HepG2 (cell line): ENCODE results near the gene GRB2. TPM values are rescaled to one million over a fixed set of nuclear protein-coding genes. Genes with fewer than 3 reads are reported as not detected.
A peak's percentile ranks its signal among the peaks of the same experiment; 100 is the strongest.

Experiments
- CEBPZ ChIP-seq: IDR thresholded peaks from 2 replicates; pipeline ENCODE4 v1.6.1; 2012; ENCODE audit warnings: low read length, improper control_type of control experiment
- CHCHD3 ChIP-seq: sonication (generic); formaldehyde crosslinking; IDR thresholded peaks from 2 replicates; pipeline ENCODE4 v1.8.0; 2022; ENCODE audit warnings: mild to moderate bottlenecking, missing genetic modification reagents, moderate library complexity
- JUN ChIP-seq: sonication (generic); formaldehyde crosslinking; IDR thresholded peaks from 2 replicates; pipeline ENCODE4 v1.4.0; 2020; ENCODE audit warnings: mild to moderate bottlenecking, missing genetic modification reagents
- PHF21A ChIP-seq: sonication (generic); formaldehyde crosslinking; IDR thresholded peaks from 2 replicates; pipeline ENCODE4 v1.5.0; 2020; ENCODE audit warnings: mild to moderate bottlenecking, missing genetic modification reagents
- RCOR2 ChIP-seq: IDR thresholded peaks from 2 replicates; pipeline ENCODE4 v1.6.1; 2016; ENCODE audit warnings: missing biosample characterization, missing genetic modification reagents
- RFX3 ChIP-seq: IDR thresholded peaks from 2 replicates; pipeline ENCODE4 v1.6.1; 2016; ENCODE audit warnings: missing biosample characterization, missing genetic modification reagents
- SALL2 ChIP-seq: sonication (generic); formaldehyde crosslinking; IDR thresholded peaks from 2 replicates; pipeline ENCODE4 v1.8.1; 2023; ENCODE audit warnings: mild to moderate bottlenecking, missing genetic modification reagents, inconsistent platforms
- SIN3B ChIP-seq: fragments of 150-350 bp; IDR thresholded peaks from 2 replicates; pipeline ENCODE4 v1.6.1; 2014; ENCODE audit warnings: low read length
- THAP8 ChIP-seq: sonication (generic); formaldehyde crosslinking; IDR thresholded peaks from 2 replicates; pipeline ENCODE4 v1.5.1; 2020; ENCODE audit warnings: missing genetic modification reagents, mild to moderate bottlenecking, borderline replicate concordance
- TRAFD1 ChIP-seq: sonication (generic); formaldehyde crosslinking; IDR thresholded peaks from 2 replicates; pipeline ENCODE4 v1.5.1; 2020; ENCODE audit warnings: missing genetic modification reagents, mild to moderate bottlenecking, borderline replicate concordance
- XBP1 ChIP-seq: sonication (generic); formaldehyde crosslinking; IDR thresholded peaks from 2 replicates; pipeline ENCODE4 v1.5.0; 2020; ENCODE audit warnings: missing genetic modification reagents
- ZNF225 ChIP-seq: sonication (generic); formaldehyde crosslinking; IDR thresholded peaks from 2 replicates; pipeline ENCODE4 v1.4.0; 2020; ENCODE audit warnings: mild to moderate bottlenecking, missing genetic modification reagents
- ZNF34 ChIP-seq: sonication (generic); formaldehyde crosslinking; IDR thresholded peaks from 2 replicates; pipeline ENCODE4 v1.4.0; 2020; ENCODE audit warnings: mild to moderate bottlenecking, missing genetic modification reagents, borderline replicate concordance
- ZNF543 ChIP-seq: sonication (generic); formaldehyde crosslinking; IDR thresholded peaks from 2 replicates; pipeline ENCODE4 v1.4.0; 2020; ENCODE audit warnings: mild to moderate bottlenecking, missing genetic modification reagents
- ZNF547 ChIP-seq: sonication (generic); formaldehyde crosslinking; IDR thresholded peaks from 2 replicates; pipeline ENCODE4 v1.5.1; 2020; ENCODE audit warnings: mild to moderate bottlenecking, missing genetic modification reagents
- ZNF572 ChIP-seq: sonication (generic); formaldehyde crosslinking; IDR thresholded peaks from 2 replicates; pipeline ENCODE4 v1.5.1; 2020; ENCODE audit warnings: mild to moderate bottlenecking, missing genetic modification reagents
- ZNF580 ChIP-seq: IDR thresholded peaks from 2 replicates; pipeline ENCODE4 v1.6.1; 2016; ENCODE audit warnings: low read depth, borderline replicate concordance
- ZNF639 ChIP-seq: conservative IDR thresholded peaks from 2 replicates; pipeline ENCODE4 v1.6.1; 2018; ENCODE audit warnings: missing genetic modification reagents
- ZSCAN12 ChIP-seq: sonication (generic); formaldehyde crosslinking; IDR thresholded peaks from 2 replicates; pipeline ENCODE4 v1.9.0; 2021; ENCODE audit warnings: mild to moderate bottlenecking, missing genetic modification reagents
- ZSCAN30 ChIP-seq: sonication (generic); formaldehyde crosslinking; IDR thresholded peaks from 2 replicates; pipeline ENCODE4 v1.5.0; 2020; ENCODE audit warnings: mild to moderate bottlenecking, missing genetic modification reagents
- polyA plus RNA-seq, 8 experiments: library from polyadenylated mRNA; depleted of rRNA in 3 of 8; stranded (reverse) in 7 of 8; unstranded in 1 of 8; fragments of >200 nt; fragmentation: Illumina TruSeq in 4 of 8; extraction: Trizol in 4 of 8; gene quantifications; 2 replicates each; pipeline versions ENCODE4 v1.2.1 to v1.2.3, GENCODE V29; 2011 to 2016; ENCODE audit warnings: low read depth in 4 of 8, missing spikeins in 1 of 8, mixed read lengths in 1 of 8; ENCODE audit not compliant: insufficient read depth in 1 of 8
- total RNA-seq, 5 experiments: library from RNA; depleted of rRNA; stranded (reverse); fragments of >200 nt; fragmentation: Illumina TruSeq; extraction: Trizol; gene quantifications; 2 replicates each; pipeline ENCODE4 v1.2.3, GENCODE V29; 2016; ENCODE audit warnings: low read depth in 1 of 5

GRB2 gene
- total and polyA plus RNA-seq, 2 of the 13 experiments (the other 11 are each of a cell fraction or from before 2014, with no cell fraction given): 84.6 to 92.3 TPM

- TF ChIP-seq ZNF543 (CRISPR knock-in tag) (no peak), CHCHD3 (CRISPR knock-in tag) (0 out of 2 replicates have a peak, but pooled peaks have one; percentile 37), ZNF34 (0 out of 2 replicates have a peak, but pooled peaks have one; percentile 5), JUN (no peak), XBP1 (CRISPR knock-in tag) (no peak), SALL2 (CRISPR knock-in tag) (no peak), ZSCAN12 (CRISPR knock-in tag) (no peak), ZNF639 (CRISPR knock-in tag) (no peak), ZSCAN30 (CRISPR knock-in tag) (peak; percentile 35; the same call in 1 of the 2 replicates), PHF21A (CRISPR knock-in tag) (peak; percentile 3; the same call in 1 of the 2 replicates), ZNF580 (0 out of 2 replicates have a peak, but pooled peaks have one; percentile 17), ZNF572 (CRISPR knock-in tag) (no peak), RFX3 (CRISPR knock-in tag) (no peak), ZNF547 (CRISPR knock-in tag) (0 out of 2 replicates have a peak, but pooled peaks have one; percentile 6), ZNF225 (no peak), TRAFD1 (CRISPR knock-in tag) (no peak), CEBPZ (no peak), RCOR2 (CRISPR knock-in tag) (no peak), THAP8 (CRISPR knock-in tag) (0 out of 2 replicates have a peak, but pooled peaks have one; percentile 22), SIN3B (0 out of 2 replicates have a peak, but pooled peaks have one; percentile 14)
These were observed 630 bp downstream of the GRB2 start (continued) for GRCh38 chr17:75404731-75405364.
